Activated CD4-positive, alpha-beta memory T cell treated with anti-CD3 and anti-CD28 coated beads for 36 hours (primary cell): ENCODE data around the gene ZNF530. TPM values are rescaled to one million over a fixed set of nuclear protein-coding genes. Genes with fewer than 3 reads are reported as not detected.

Source experiments
- CTCF ChIA-PET: fragments of 350-600 bp; sonication (Branson Sonifier 250); formaldehyde crosslinking; loops from one replicate; lab custom pipeline; 2021; ENCODE audit warnings: antibody characterized with exemption, inconsistent platforms; lab: Charles Lee
- POLR2A ChIA-PET: fragments of 350-600 bp; sonication (Branson Sonifier 250); formaldehyde crosslinking; loops from one replicate; lab custom pipeline; 2021; ENCODE audit warnings: antibody characterized with exemption; lab: Charles Lee
- DNase-seq: peaks from one replicate; pipeline ENCODE4 v3.0.0-alpha.2; 2020
- H3K27ac Mint-ChIP-seq: one replicate; pipeline ENCODE4 v1.8.0; 2021; ENCODE audit warnings: mixed read lengths
- H3K27me3 Mint-ChIP-seq: one replicate; pipeline ENCODE4 v1.8.0; 2021; ENCODE audit warnings: mixed read lengths
- H3K36me3 Mint-ChIP-seq: one replicate; pipeline ENCODE4 v1.8.0; 2021; ENCODE audit warnings: mixed read lengths
- H3K4me1 Mint-ChIP-seq: one replicate; pipeline ENCODE4 v1.8.0; 2021; ENCODE audit warnings: low read depth, mixed read lengths
- H3K4me3 Mint-ChIP-seq: one replicate; pipeline ENCODE4 v1.8.0; 2021; ENCODE audit warnings: mild to moderate bottlenecking, mixed read lengths
- H3K9me3 Mint-ChIP-seq: one replicate; pipeline ENCODE4 v1.8.0; 2021; ENCODE audit warnings: mixed read lengths
- intact Hi-C: fragments of 100-400 bp; cut with micrococcal nuclease; formaldehyde crosslinking; loops from one replicate; pipeline ENCODE4 v1.15.1; 2023
- total RNA-seq, 2 experiments: library from RNA; stranded (reverse); gene quantifications; one replicate each; pipeline ENCODE4 v1.2.3, GENCODE V29; 2021

The ZNF530 gene
- total RNA-seq, 2 experiments from 2014 or later: 3.7 to 5.6 TPM

GRCh38 chr19:57655443-57655842, 55.8 kb downstream of the ZNF530 start:
- Mint-ChIP-seq H3K4me3 (no peak overlapping the region), H3K36me3 (peaks cover 26% of the 10 kb centered on the region)
- CTCF ChIA-PET: no interaction called here

DNA sequence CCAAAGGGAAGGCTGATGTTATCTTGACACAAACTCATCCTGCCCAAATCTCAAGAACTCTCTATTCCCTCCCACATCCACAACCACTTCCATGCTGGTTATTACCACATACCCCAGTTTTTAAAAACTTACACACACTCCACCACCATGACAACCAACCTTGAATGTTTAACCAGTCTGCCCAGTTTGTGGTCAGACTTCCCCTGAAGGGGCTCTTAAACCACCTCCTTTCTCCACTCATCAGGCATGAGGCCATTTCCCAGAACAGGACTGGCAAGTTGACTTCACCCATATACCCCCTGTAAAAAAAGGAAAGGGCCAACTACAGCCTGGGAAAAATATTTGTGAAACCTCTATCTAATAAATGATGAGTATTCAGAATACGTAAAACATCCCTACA, 56.7 kb downstream of the ZNF530 start:
- peaks cover 5% of the 10 kb centered on the region for H3K4me1 Mint-ChIP-seq
- H3K4me3 Mint-ChIP-seq: no peak overlapping the region
- intact Hi-C loops: no loop called here
- no peak overlapping the region for H3K27ac Mint-ChIP-seq
- ChIA-PET POLR2A (no interaction called here), CTCF (no interaction called here)
- no peak for DNase-seq
- peaks cover 24% of the 10 kb centered on the region for H3K36me3 Mint-ChIP-seq
- H3K9me3 Mint-ChIP-seq: peaks cover 41% of the 10 kb centered on the region
- peaks cover 35% of the 10 kb centered on the region for H3K27me3 Mint-ChIP-seq

More at GRCh38 chr19:57655443-57655842, 55.8 kb downstream of the ZNF530 start:
- Mint-ChIP-seq H3K9me3 (peaks cover 43% of the 10 kb centered on the region), H3K27me3 (peaks cover 31% of the 10 kb centered on the region), H3K4me1 (peaks cover 6% of the 10 kb centered on the region), H3K27ac (no peak overlapping the region)
- no peak for DNase-seq
- intact Hi-C loops: no loop called here
- POLR2A ChIA-PET: interaction anchor here (0.8 kb wide), 1 partner anchor 347 kb away, joined by 3 read pairs; the partner anchor contains the start of gene ZNF606

Other genes with a start within 250 kb of the ZNF530 start
- gene ZNF304, start 248.6 kb upstream of the ZNF530 start, total RNA-seq: 1 to 10 TPM; 3.8 to 4.0 TPM
- 1 to 10 TPM; 3.3 to 3.9 TPM for gene TRAPPC2B, start 236.3 kb upstream of the ZNF530 start, total RNA-seq
- 1 to 10 TPM; 1.0 to 1.4 TPM for gene ZNF547, start 236.3 kb upstream of the ZNF530 start, total RNA-seq
- gene ZNF548, start 210.0 kb upstream of the ZNF530 start, total RNA-seq: 10 to 100 TPM; 12.0 to 12.1 TPM
- gene ZNF17, start 188.7 kb upstream of the ZNF530 start, total RNA-seq: 1 to 10 TPM; 4.2 to 5.0 TPM
- gene ZNF749, start 164.6 kb upstream of the ZNF530 start, total RNA-seq: 1 to 10 TPM; 9.3 to 9.4 TPM
- under 1 TPM in 1 of 2 experiments, not detected in 1; 0.12 TPM for gene VN1R1, start 142.7 kb upstream of the ZNF530 start, total RNA-seq
- gene ZNF772, start 122.3 kb upstream of the ZNF530 start, total RNA-seq: 1 to 10 TPM; 3.9 to 4.0 TPM
- gene ZNF419, start 112.1 kb upstream of the ZNF530 start, total RNA-seq: 1 to 10 TPM; 4.3 to 5.1 TPM
- 1 to 10 TPM; 4.0 to 4.5 TPM for gene ZNF773, start 99.9 kb upstream of the ZNF530 start, total RNA-seq
- gene ZNF549, start 72.5 kb upstream of the ZNF530 start, total RNA-seq: 1 to 10 TPM; 2.9 to 3.4 TPM
- 1 to 10 TPM; 5.6 to 6.6 TPM for gene ZNF550, start 40.0 kb upstream of the ZNF530 start, total RNA-seq
- gene ZNF416, start 21.0 kb upstream of the ZNF530 start, total RNA-seq: 1 to 10 TPM; 2.2 to 2.4 TPM
- gene ZIK1, start 15.7 kb upstream of the ZNF530 start, total RNA-seq: 1 to 10 TPM; 3.4 to 3.6 TPM
- gene ZNF134, start 14.4 kb downstream of the ZNF530 start, total RNA-seq: 1 to 10 TPM; 6.7 to 8.0 TPM
- gene ZNF211, start 33.3 kb downstream of the ZNF530 start, total RNA-seq: 1 to 10 TPM; 8.2 to 8.3 TPM
- gene ZSCAN4, start 69.0 kb downstream of the ZNF530 start, total RNA-seq: not detected
- 1 to 10 TPM; 4.4 to 6.2 TPM for gene ZNF551, start 82.1 kb downstream of the ZNF530 start, total RNA-seq
- gene ZNF154, start 109.3 kb downstream of the ZNF530 start, total RNA-seq: under 1 TPM; 0.48 to 0.61 TPM
- gene ZNF671, start 127.7 kb downstream of the ZNF530 start, total RNA-seq: 1 to 10 TPM; 5.4 to 6.3 TPM
- 1 to 10 TPM; 7.8 to 8.3 TPM for gene ZNF776, start 146.9 kb downstream of the ZNF530 start, total RNA-seq
- gene ZNF586, start 169.8 kb downstream of the ZNF530 start, total RNA-seq: 10 to 100 TPM; 11.5 to 11.7 TPM
- gene ZNF552, start 215.0 kb downstream of the ZNF530 start, total RNA-seq: 1 to 10 TPM; 4.8 to 6.1 TPM
- gene ZNF587B, start 230.4 kb downstream of the ZNF530 start, total RNA-seq: 10 to 100 TPM; 14.2 to 15.2 TPM
- gene ZNF587, start 250.0 kb downstream of the ZNF530 start, total RNA-seq: 10 to 100 TPM; 20.9 to 23.9 TPM